ENCODE measurements around the gene RUNX1. TPM values are rescaled to one million over a fixed set of nuclear protein-coding genes. Genes with fewer than 3 reads are reported as not detected.

Gene RUNX1
- total and polyA plus RNA-seq, 2 of the 13 experiments (the other 11 are each of a cell fraction or from before 2014, with no cell fraction given), result 5.4 to 6.4 TPM

GRCh38 chr21:35023396-35024070, 25.6 kb downstream of the RUNX1 start (continued):
- TF ChIP-seq, protein P1, sequence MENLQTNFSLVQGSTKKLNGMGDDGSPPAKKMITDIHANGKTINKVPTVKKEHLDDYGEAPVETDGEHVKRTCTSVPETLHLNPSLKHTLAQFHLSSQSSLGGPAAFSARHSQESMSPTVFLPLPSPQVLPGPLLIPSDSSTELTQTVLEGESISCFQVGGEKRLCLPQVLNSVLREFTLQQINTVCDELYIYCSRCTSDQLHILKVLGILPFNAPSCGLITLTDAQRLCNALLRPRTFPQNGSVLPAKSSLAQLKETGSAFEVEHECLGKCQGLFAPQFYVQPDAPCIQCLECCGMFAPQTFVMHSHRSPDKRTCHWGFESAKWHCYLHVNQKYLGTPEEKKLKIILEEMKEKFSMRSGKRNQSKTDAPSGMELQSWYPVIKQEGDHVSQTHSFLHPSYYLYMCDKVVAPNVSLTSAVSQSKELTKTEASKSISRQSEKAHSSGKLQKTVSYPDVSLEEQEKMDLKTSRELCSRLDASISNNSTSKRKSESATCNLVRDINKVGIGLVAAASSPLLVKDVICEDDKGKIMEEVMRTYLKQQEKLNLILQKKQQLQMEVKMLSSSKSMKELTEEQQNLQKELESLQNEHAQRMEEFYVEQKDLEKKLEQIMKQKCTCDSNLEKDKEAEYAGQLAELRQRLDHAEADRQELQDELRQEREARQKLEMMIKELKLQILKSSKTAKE (CRISPR knock-in tag; IDR thresholded peaks at IDR 0.05; ENCODE audit: borderline replicate concordance), result peak; percentile 67
- no peak for TF ChIP-seq ZNF546 (CRISPR knock-in tag; conservative IDR thresholded peaks at IDR 0.05)
- TF ChIP-seq MYC (CRISPR knock-in tag; IDR thresholded peaks at IDR 0.05; ENCODE audit: borderline replicate concordance), result peak; percentile 55; the same call in 1 of the 2 replicates
- peak; percentile 47; the same call in 1 of the 2 replicates for TF ChIP-seq HOMEZ (CRISPR knock-in tag; IDR thresholded peaks at IDR 0.05; ENCODE audit: low read depth)
- peak; percentile 84 for TF ChIP-seq HDAC2 (CRISPR knock-in tag; IDR thresholded peaks at IDR 0.05)
- TF ChIP-seq ZBTB7A (CRISPR knock-in tag; IDR thresholded peaks at IDR 0.05), result peak; percentile 41; the same call in 1 of the 2 replicates
- no peak for TF ChIP-seq ZNF776 (CRISPR knock-in tag; IDR thresholded peaks at IDR 0.05)
- no peak for TF ChIP-seq TP53 (CRISPR knock-in tag; conservative IDR thresholded peaks at IDR 0.05)
- TF ChIP-seq ZKSCAN5 (CRISPR knock-in tag; IDR thresholded peaks at IDR 0.05), result 0 out of 2 replicates have a peak, but pooled peaks have one; percentile 50

Data from HepG2 (cell line).